ENCODE measurements around the gene CTIF.

CTIF gene

GRCh38 chr18:48776156-48776555 lies 237.3 kb downstream of the CTIF start:
- DNase-seq (ENCODE audit: low read depth): no peak

- no peak for DNase-seq (ENCODE audit: low read depth)
Observed at GRCh38 chr18:48776641-48777025, 237.8 kb downstream of the CTIF start.

GRCh38 chr18:48777026-48777743 lies 238.4 kb downstream of the CTIF start:
- peak; percentile 43 for DNase-seq (ENCODE audit: low read depth)

GRCh38 chr18:48777744-48778116 lies 238.9 kb downstream of the CTIF start:
- DNase-seq (ENCODE audit: low read depth): no peak

- DNase-seq (ENCODE audit: low read depth): no peak
Observed at GRCh38 chr18:48778344-48779011, 239.6 kb downstream of the CTIF start.

- DNase-seq (ENCODE audit: low read depth): no peak
Observed at GRCh38 chr18:48779462-48779861, 240.6 kb downstream of the CTIF start.

- DNase-seq (ENCODE audit: low read depth): no peak
Observed at GRCh38 chr18:48780201-48780912, 241.5 kb downstream of the CTIF start.

GRCh38 chr18:48780913-48781162 lies 242.0 kb downstream of the CTIF start:
- no peak for DNase-seq (ENCODE audit: low read depth)

GRCh38 chr18:48781163-48781987 lies 242.5 kb downstream of the CTIF start:
- no peak for DNase-seq (ENCODE audit: low read depth)

GRCh38 chr18:48781988-48782363 lies 243.1 kb downstream of the CTIF start:
- no peak for DNase-seq (ENCODE audit: low read depth)

- DNase-seq (ENCODE audit: low read depth): no peak
Observed at GRCh38 chr18:48782381-48782861, 243.6 kb downstream of the CTIF start.

- no peak for DNase-seq (ENCODE audit: low read depth)
Observed at GRCh38 chr18:48783616-48784520, 245.0 kb downstream of the CTIF start.

- no peak for DNase-seq (ENCODE audit: low read depth)
Observed at GRCh38 chr18:48784656-48785055, 245.8 kb downstream of the CTIF start.

GRCh38 chr18:48785091-48785614 lies 246.3 kb downstream of the CTIF start:
- no peak for DNase-seq (ENCODE audit: low read depth)

- no peak for DNase-seq (ENCODE audit: low read depth)
Observed at GRCh38 chr18:48785736-48786454, 247.1 kb downstream of the CTIF start.

- DNase-seq (ENCODE audit: low read depth): no peak
Observed at GRCh38 chr18:48786455-48787202, 247.8 kb downstream of the CTIF start.

GRCh38 chr18:48787203-48788151 lies 248.6 kb downstream of the CTIF start:
- no peak for DNase-seq (ENCODE audit: low read depth)

GRCh38 chr18:48788373-48788772 lies 249.5 kb downstream of the CTIF start:
- no peak for DNase-seq (ENCODE audit: low read depth)
